Measurements from ENCODE around the gene BCAS4.
"Not testable (repeated sequence)": the region's sequence is repeated elsewhere in the genome, so short reads cannot be mapped to it uniquely, and the experiment has no call there.

BCAS4 gene

DNA sequence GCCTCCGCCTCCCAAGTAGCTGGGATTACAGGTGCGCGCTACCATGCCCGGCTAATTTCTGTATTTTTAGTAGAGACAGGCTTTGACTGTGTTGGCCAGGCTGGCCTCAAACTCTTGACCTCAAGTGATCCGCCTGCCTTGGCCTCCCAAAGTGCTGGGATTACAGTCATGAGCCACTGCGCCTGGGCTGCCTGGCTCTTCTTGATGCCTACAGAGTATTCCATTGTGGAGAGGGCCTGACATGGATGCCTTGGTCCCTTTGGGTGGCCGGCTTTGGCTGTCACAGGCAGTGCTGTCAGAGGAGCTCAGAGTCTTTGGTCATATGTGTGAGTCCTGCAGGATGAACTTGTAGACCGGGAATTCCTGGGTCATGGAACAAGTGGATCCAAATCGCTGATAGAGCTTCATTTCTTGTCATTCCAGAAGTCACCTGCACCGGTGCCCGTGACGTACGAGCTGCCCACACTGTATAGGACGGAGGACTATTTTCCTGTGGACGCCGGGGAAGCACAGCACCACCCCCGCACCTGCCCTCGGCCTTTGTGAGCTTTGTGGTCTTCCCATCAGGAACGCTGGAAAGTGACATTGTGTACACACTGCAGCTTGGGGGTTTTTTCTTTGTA, 81.3 kb downstream of the BCAS4 start:
- no peak for DNase-seq (ENCODE audit: low spot score)

DNA sequence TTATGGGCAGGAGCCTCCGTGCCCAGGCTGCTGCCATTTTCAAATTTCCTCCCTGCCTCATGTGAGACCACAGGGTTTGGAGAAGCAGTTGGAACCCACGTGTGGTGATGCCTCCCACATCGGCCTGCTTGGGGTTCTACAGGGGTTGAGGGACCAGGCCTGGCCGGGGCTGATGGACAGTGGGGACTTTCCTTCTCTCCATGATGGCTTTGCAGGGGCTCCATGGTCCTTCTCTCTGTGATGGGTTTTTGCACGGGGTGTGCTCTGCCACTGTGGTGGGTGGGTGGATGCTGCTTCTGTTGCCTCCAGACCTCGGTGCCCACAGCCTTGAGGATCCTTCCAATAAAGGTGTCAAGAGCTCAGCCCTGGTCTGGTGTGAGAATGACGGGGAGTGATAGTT, 82.0 kb downstream of the BCAS4 start:
- no peak for DNase-seq (ENCODE audit: low spot score)

- DNase-seq (ENCODE audit: low spot score) = no peak
These were observed 82.4 kb downstream of the BCAS4 start for GRCh38 chr20:50877232-50877743.

DNA sequence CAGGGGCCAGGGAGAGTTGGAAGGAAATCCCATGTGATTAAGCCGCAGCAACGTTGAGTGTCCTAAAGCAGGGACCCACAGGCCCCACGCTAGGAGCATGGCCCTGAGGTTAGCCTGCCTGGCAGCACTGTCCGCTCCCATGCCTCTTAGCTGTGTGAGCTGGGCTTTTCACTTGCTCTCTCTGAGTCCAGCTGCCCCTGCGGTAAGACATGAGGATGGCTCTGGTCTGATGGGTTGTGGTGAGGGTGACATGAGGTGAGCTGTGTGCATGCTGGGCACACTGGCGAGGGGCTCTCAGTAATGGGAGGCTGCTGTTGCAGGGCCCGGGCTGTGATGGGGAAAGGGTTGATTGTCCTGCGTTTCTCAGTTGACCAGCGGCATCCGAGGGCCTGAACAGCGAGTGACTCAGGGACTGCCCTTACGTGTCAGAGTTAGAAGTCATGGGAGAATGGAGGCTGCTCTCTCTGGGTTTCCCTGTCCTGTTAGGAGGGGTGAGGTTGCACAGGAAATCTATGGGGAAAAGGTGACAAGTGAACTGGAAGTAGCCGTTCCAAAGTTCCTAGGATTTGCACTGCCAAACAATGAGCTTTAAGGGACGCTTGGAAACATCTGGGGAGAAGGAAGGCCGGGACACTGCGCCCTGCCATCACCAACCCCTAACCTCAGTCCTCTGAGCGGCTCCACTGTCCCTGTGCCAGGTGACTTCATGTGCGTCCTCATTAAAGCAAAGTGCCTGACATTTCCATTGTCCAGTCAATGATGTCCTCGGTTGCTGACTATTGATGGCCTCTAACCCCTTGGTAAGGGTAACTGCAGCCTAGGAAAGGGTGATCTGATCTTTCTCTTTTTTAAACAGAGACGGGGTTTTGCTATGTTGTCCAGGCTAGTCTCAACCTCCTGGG, 85.0 kb downstream of the BCAS4 start:
- DNase-seq (ENCODE audit: low spot score) = no peak

DNA sequence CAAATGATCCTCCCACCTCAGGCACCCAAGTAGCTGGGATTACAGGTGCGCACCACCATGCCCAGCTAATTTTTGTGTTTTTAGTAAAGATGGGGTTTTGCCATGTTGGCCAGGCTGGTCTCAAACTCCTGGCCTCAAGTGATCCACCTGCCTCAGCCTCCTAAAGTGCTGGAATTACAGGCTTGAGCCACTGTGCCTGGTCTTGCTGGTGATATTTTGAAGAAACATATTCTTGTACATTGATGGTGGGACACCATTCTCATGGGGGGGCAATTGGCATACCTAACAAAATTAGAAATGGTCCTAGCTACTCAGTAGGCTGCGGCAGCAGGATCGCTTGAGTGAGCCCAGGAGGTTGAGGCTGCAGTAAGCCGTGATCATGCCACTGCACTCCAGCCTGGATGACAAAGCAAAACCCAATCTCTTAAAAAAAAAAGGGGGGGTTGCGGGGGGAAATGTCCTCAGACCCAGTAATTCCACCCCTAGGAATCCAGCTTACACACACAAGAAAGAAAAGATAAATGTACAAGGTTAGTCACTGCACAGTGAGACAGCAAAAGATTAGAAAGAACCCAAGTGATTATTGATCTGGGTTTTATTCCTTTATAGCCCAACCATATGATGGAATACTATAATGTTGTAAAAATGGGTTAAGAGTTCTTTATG, 87.0 kb downstream of the BCAS4 start:
- not testable (repeated sequence) for DNase-seq (ENCODE audit: low spot score)

GRCh38 chr20:50883856-50884255, 89.0 kb downstream of the BCAS4 start:
- no peak for DNase-seq (ENCODE audit: low spot score)

- DNase-seq (ENCODE audit: low spot score) = no peak
These were observed 90.2 kb downstream of the BCAS4 start for GRCh38 chr20:50885068-50885467.

DNA sequence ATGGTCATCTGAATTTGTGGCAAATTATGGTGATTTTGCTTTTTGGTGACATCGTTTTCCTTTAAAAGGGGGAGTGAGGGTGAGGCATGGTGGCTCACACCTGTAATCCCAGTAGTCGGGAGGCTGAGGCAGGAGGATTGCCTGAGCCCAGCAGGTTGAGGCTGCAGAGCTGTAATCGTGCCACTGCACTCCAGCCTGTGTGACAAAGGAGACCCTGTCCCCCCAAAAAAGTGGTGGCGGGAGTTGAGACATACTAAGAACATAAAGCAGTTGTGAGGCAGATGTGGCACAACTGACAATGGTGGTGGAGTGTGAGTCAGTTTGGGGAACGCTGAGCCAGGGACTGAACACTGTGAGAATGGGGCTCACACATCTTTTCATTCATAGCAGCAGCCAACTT, 90.9 kb downstream of the BCAS4 start:
- DNase-seq (ENCODE audit: low spot score) = no peak

DNA sequence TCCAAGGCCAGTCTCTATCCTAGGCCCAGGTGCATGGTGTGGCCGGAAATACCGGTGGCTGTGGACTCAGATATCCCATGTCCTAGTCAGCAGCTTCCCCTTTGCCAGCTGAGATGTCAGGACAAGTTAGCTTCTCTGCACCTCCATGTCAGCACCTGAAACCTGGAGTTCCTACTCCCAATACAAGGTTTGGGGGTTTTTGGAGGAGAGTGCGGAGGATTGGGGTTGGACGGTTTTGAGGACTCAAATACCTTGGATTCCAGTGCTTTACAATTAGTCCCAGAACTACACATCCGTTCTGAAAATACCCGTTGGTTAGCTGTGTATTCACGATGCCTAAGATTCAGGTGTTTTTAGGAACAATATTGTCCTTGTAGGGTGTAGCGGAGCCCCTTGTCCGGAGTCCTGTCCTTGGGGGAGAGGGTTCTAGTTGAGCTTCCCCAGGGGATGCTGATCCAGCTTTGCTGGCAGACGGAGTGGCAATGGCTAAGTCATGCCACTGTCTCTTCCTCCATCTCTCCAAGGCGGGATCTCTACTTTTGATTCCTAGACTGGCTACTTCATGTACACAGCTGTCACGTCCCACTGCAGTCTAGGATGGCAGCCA, 91.4 kb downstream of the BCAS4 start:
- no peak for DNase-seq (ENCODE audit: low spot score)

GRCh38 chr20:50887576-50887975, 92.7 kb downstream of the BCAS4 start:
- DNase-seq (ENCODE audit: low spot score) = no peak

GRCh38 chr20:50891138-50891537, 96.3 kb downstream of the BCAS4 start:
- no peak for DNase-seq (ENCODE audit: low spot score)

GRCh38 chr20:50892394-50892793, 97.5 kb downstream of the BCAS4 start:
- DNase-seq (ENCODE audit: low spot score) = no peak

DNA sequence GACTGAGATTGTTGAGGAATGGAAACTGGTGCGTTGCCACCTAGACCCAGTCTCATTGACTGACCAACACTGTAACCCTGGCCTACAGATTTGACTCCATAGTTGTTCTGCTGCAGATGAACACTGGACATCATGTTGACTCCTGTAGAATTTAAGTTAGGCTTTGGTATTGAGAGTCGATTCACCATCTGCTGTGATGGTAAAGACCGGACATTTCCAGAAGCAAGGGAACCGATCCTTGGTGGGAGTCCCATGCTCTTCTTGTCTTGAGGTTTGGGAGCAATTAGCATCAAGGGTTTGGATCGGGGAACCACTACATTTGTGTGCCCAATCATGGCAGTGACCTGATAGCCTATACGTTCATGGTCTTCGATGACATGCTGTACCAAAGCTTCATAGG, 98.8 kb downstream of the BCAS4 start:
- no peak for DNase-seq (ENCODE audit: low spot score)

DNA sequence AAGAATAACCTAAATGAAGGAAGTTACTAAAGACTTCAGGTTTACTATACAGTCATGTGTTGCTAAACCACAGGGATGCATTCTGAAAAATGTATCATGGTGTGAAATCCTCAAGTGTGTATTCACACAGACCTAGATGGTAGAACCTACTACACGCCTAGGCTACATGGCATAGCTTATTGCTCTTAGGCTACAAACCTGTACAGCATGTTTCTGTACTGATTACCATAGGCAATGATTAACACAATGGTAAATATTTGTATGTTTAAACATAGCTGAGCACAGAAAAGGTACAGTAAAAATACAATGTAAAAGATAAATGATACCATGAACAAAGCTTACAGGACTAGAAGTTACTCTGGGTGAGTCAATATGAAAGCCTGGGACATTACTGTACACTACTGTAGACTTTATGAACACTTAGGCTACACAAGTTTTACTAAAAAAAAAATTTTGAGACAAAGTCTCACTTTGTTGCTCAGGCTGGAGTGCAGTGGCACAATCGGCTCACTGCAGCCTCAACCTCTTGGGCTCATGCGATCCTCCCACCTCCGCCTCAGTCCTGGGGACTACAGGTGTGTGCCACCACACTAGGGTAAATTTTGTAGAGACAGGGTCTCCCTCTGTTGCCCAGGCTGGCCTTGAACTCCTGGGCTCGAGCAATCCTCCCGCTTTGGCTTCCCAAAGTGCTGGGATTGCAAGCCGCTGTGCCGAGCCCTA, 100.4 kb downstream of the BCAS4 start:
- DNase-seq (ENCODE audit: low spot score) = no peak

DNA sequence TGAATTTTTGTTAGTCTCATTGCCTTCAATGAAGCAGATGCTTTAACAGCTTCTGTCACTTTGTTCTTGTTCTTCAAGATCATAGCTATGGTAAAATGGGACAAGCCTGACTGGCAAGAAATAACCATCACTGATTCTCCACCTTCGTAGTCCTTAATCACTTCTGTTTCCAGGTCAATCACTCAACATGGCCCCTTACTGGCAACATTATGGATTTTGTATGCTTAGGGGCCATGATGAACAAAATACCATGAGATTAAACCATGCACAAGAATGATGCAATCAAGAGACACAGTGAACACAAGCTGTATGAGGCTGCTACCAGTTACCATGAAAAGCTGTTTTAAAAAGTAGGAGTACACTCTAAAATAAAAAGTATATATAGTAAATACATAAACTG, 103.6 kb downstream of the BCAS4 start:
- no peak for DNase-seq (ENCODE audit: low spot score)

- no peak for DNase-seq (ENCODE audit: low spot score)
These were observed 105.4 kb downstream of the BCAS4 start for GRCh38 chr20:50900261-50900660.

- no peak for DNase-seq (ENCODE audit: low spot score)
These were observed 106.4 kb downstream of the BCAS4 start for GRCh38 chr20:50901301-50901700.

DNA sequence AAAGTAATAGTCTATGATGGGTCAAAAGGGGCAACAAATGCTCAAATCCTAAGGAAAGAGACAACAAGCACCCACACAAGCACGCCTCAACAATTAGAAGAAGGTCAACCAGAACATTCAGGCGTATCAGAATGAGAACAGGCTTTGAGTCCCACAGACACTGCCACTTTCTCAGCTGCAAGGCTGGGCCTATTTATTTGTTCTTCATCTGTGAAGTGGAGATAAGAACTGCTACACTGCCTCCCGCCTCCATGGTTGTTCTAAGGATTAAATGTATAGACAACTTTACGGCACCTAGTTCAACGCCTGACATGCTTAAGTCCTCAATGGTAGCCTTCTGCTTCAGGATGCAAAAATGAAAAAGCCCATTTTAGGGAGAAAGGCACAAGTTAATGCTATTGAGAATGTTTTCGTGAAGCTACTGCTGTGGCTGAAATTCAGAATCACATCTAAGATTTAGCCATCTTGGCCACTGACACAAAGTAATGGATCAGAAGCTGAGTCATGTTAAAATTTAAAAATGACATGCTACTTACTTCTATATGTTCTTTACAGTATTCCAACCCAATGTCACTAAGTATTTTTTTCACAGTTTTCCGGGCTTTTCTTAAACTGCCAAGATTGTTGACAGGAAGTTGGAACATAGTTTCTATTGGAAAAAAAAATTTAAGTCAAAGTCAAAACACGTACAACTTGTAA, 108.6 kb downstream of the BCAS4 start:
- DNase-seq (ENCODE audit: low spot score) = no peak

- no peak for DNase-seq (ENCODE audit: low spot score)
These were observed 109.3 kb downstream of the BCAS4 start for GRCh38 chr20:50904067-50904570.

- DNase-seq (ENCODE audit: low spot score) = no peak
These were observed 114.6 kb downstream of the BCAS4 start for GRCh38 chr20:50909413-50909812.

DNA sequence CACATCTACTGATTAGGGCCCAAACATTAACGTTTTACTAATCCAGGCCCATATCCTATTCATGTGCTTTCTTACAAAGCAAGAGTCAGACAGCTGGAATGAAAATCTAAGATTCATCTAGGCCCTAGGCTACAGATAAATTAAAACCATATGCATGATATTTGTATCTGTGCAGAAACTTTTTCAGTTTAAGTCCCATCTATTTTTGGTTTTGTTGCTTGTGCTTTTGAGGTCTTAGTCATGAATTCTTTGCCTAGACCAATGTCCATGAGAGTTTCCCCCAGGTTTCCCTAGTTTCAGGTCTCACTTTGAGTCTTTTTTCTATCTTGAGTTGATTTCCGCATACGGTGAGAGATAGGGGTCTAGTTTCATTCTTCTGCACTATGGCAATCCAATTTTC, 116.2 kb downstream of the BCAS4 start:
- DNase-seq (ENCODE audit: low spot score) = no peak
